OCI-LY3 (cell line): ENCODE results near the gene KIF5C.

ENCODE experiments used
- H2AFZ ChIP-seq: fragments of 200-600, 300-600 bp; shearing (Covaris generic); 2 replicates; pipeline ENCODE4 v1.6.0; 2014; ENCODE audit warnings: antibody characterized with exemption, low read depth, low read length
- H3K27ac ChIP-seq: fragments of 200-600, 300-600 bp; sonication (generic); 2 replicates; pipeline ENCODE4 v1.5.1; 2014; ENCODE audit warnings: mild to moderate bottlenecking, low read length, moderate library complexity, mixed read lengths
- H3K27me3 ChIP-seq: fragments of 200-600, 300-600 bp; sonication (generic); 2 replicates; pipeline ENCODE4 v1.6.1; 2014; ENCODE audit warnings: low read depth, low read length, mixed read lengths
- H3K36me3 ChIP-seq: fragments of 200-600, 300-600 bp; sonication (generic); replicated peaks from 2 replicates; pipeline ENCODE3; 2014; ENCODE audit warnings: low read depth, low read length, mixed read lengths
- H3K4me1 ChIP-seq: fragments of 300-600, 200-600 bp; sonication (generic); 2 replicates; pipeline ENCODE4 v1.6.1; 2014; ENCODE audit warnings: low read length, mixed read lengths
- H3K4me2 ChIP-seq: fragments of 200-600, 300-600 bp; sonication (generic); 2 replicates; pipeline ENCODE4 v1.6.1; 2014; ENCODE audit warnings: low read length, mixed read lengths
- H3K4me3 ChIP-seq: fragments of 300-600, 200-600 bp; sonication (generic); 2 replicates; pipeline ENCODE4 v1.5.1; 2014; ENCODE audit warnings: antibody characterized with exemption, mild to moderate bottlenecking, low read length, moderate library complexity
- H3K79me2 ChIP-seq: fragments of 300-600, 200-600 bp; shearing (Covaris generic); 2 replicates; pipeline ENCODE4 v1.6.1; 2014; ENCODE audit warnings: mild to moderate bottlenecking, low read length, mixed read lengths
- H3K9ac ChIP-seq: fragments of 300-600, 200-600 bp; shearing (Covaris generic); 2 replicates; pipeline ENCODE4 v1.6.0; 2014; ENCODE audit warnings: mild to moderate bottlenecking, low read length, moderate library complexity
- H3K9me3 ChIP-seq: fragments of 200-600, 300-600 bp; shearing (Covaris generic); 2 replicates; pipeline ENCODE4 v1.6.1; 2014; ENCODE audit warnings: low read length, mixed read lengths; ENCODE audit not compliant: insufficient read depth
- H4K20me1 ChIP-seq: fragments of 200-600, 300-600 bp; sonication (generic); 2 replicates; pipeline ENCODE4 v1.6.1; 2016; ENCODE audit warnings: low read length, mixed read lengths; ENCODE audit not compliant: insufficient read depth
- EZH2phosphoT487 ChIP-seq: fragments of 200-600 bp; shearing (Covaris generic); IDR thresholded peaks from 2 replicates; pipeline ENCODE4 v1.6.1; 2018; ENCODE audit warnings: antibody characterized with exemption, mixed run types, low read depth
- TF ChIP-seq, protein P1 (sequence below): fragments of 200-600, 300-600 bp; sonication (generic); IDR thresholded peaks from 2 replicates; pipeline ENCODE4 v1.5.1; 2014; ENCODE audit warnings: antibody characterized with exemption, low read length, low read depth

Gene KIF5C

DNA sequence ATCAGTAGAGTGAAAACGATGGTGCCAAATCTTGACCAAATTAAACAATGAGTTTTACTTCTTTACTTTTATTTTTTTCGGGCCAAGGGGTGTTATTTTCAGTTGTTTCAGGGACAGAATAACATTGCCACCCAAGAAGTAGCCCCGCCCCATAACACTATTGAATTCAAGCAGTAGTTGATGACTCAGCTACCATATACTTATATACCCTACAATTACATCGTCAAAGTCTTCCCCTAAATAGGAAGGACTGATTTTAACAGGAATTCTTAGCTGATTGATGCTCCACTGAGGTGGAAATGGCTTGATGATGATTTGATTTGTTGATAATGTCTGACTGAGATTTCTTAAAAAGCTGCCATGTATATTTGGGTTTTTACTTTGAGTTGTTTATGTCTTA is 188.2 kb downstream of the KIF5C start:
- TF ChIP-seq, protein P1, sequence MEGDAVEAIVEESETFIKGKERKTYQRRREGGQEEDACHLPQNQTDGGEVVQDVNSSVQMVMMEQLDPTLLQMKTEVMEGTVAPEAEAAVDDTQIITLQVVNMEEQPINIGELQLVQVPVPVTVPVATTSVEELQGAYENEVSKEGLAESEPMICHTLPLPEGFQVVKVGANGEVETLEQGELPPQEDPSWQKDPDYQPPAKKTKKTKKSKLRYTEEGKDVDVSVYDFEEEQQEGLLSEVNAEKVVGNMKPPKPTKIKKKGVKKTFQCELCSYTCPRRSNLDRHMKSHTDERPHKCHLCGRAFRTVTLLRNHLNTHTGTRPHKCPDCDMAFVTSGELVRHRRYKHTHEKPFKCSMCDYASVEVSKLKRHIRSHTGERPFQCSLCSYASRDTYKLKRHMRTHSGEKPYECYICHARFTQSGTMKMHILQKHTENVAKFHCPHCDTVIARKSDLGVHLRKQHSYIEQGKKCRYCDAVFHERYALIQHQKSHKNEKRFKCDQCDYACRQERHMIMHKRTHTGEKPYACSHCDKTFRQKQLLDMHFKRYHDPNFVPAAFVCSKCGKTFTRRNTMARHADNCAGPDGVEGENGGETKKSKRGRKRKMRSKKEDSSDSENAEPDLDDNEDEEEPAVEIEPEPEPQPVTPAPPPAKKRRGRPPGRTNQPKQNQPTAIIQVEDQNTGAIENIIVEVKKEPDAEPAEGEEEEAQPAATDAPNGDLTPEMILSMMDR, result no peak
- TF ChIP-seq EZH2phosphoT487, result no peak
- Histone ChIP-seq H3K36me3 (no peaks in the 10 kb centered on the region), H3K27me3 (peaks cover 5% of the 10 kb centered on the region; the same call in 1 of the 2 replicates), H3K4me1 (no peaks in the 10 kb centered on the region), H3K27ac (no peak overlapping the region), H4K20me1 (no peaks in the 10 kb centered on the region), H3K4me2 (no peak overlapping the region), H3K4me3 (no peak overlapping the region), H2AFZ (no peak overlapping the region), H3K79me2 (no peaks in the 10 kb centered on the region), H3K9me3 (no peaks in the 10 kb centered on the region), H3K9ac (no peak overlapping the region)

DNA sequence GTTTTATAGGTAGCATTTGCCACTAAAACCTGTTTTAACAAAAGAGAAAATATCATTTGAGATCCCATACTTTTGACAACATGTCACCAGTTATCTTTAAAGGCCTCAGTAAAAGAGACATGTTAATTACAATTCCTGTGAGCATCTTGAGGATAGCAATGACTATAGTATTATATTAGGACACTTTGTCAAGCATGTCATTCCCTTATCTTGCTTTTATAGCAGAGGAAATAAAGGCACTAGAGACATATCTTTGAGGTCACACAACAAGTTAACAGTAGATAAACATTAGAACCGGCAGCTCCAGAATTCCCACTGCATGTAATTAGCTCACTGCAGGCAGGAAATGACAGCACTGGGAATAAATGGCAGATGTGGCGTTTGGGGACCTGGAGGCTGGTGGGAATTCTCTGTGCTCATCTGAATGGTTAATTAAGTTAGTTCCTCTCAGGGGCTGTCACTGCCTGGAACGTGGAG is 189.4 kb downstream of the KIF5C start:
- Histone ChIP-seq H3K9me3 (no peaks in the 10 kb centered on the region), H3K4me1 (no peaks in the 10 kb centered on the region), H3K36me3 (no peaks in the 10 kb centered on the region), H3K4me3 (no peak overlapping the region), H3K9ac (no peak overlapping the region), H3K27me3 (peaks cover 5% of the 10 kb centered on the region; the same call in 1 of the 2 replicates), H3K4me2 (no peak overlapping the region), H3K27ac (no peak overlapping the region), H2AFZ (no peak overlapping the region), H3K79me2 (no peaks in the 10 kb centered on the region), H4K20me1 (no peaks in the 10 kb centered on the region)
- no peak for TF ChIP-seq EZH2phosphoT487
- TF ChIP-seq, protein P1, result no peak

DNA sequence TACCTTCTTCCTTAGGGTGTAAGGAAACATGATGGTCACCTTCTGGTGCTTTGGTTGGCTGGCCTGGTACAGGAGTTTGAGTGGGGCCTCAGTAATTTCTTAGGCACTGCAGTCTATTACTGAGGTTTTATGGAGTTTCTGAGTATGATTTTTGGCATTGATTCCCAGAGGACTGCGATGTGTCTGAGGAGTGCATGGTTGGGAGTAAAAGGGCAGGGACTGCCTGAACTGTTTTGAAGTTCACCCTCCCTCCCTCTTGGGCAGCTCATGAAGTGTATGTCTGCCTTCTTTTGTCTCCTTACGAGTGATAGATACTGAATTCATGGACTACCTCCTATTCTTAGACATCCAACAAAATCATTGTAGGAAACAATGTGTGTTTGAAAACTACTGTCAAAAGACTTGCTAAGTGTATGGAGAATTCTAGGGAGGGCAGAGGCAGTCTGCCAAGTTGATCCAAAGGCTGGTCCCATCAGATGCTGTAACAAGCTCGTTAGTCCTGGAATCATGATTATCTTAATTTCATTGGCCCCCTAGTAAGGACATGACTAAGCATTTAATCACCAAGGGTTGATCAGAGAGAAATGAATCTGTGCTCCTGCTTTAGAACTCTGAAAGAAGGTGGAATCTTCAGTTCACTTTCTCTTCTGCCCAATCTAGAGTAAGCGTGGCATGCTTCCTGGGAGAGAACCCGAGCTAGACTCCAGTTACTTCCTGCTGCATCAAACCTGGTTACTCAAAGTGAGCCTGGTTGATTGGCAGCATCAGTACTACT is 190.0 kb downstream of the KIF5C start:
- Histone ChIP-seq H3K4me2 (no peak overlapping the region), H3K27me3 (peaks cover 5% of the 10 kb centered on the region; the same call in 1 of the 2 replicates), H2AFZ (no peak overlapping the region), H3K4me1 (no peaks in the 10 kb centered on the region), H3K27ac (no peak overlapping the region), H3K4me3 (no peak overlapping the region), H3K9me3 (no peaks in the 10 kb centered on the region), H3K36me3 (no peaks in the 10 kb centered on the region), H4K20me1 (no peaks in the 10 kb centered on the region), H3K79me2 (no peaks in the 10 kb centered on the region), H3K9ac (no peak overlapping the region)
- TF ChIP-seq, protein P1, result no peak
- no peak for TF ChIP-seq EZH2phosphoT487

DNA sequence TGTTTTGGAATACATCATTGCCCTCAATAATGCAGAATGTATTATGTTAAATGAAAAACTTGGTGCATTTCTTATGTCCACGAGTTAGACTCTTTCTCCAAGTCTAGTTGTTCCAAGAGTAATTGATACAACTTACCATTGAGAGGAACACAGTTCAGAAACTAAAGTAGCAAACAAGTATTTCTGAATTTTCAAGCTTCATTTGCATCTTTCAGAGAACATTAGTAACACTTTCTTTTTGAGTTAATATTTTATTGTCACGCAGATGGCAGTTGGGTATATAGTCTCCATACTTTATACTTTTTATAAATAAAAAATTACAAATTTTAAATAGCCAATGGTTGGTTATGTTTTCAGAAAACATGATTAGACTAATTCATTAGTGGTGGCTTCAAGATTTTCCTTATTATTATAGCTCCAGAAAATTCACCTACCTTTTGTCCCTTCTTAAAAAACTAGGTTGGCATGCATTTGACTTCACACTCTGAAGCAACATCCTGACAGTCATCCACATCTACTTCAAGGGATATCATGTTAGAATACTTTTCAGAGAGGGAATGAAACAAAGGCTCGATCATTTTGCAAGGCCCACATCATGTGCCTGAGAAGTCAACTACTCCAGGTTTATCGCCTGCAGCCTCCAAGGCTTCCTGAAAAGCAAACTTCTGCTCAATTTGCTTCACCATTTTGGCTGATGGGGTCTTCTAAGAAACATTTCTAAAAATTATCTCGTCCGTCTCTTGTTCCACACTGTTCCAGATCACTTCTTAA is 193.4 kb downstream of the KIF5C start:
- Histone ChIP-seq H3K36me3 (no peaks in the 10 kb centered on the region), H3K27me3 (no peaks in the 10 kb centered on the region), H2AFZ (no peak overlapping the region), H3K27ac (no peak overlapping the region), H3K4me1 (no peaks in the 10 kb centered on the region), H3K4me2 (no peak overlapping the region), H3K9me3 (no peaks in the 10 kb centered on the region), H4K20me1 (no peaks in the 10 kb centered on the region), H3K79me2 (no peaks in the 10 kb centered on the region), H3K4me3 (no peak overlapping the region), H3K9ac (no peak overlapping the region)
- TF ChIP-seq EZH2phosphoT487, result no peak
